HG02973 (cell line): ENCODE data around the gene RUVBL2.

ENCODE experiments used
- ATAC-seq: cut with Tn5 transposase; IDR thresholded peaks from one replicate; pipeline ENCODE4 v1.9.1; 2021; ENCODE audit warnings: moderate library complexity; ENCODE audit not compliant: unreplicated experiment

Gene RUVBL2

GRCh38 chr19:48987323-48987722 is 6.4 kb upstream of the RUVBL2 start:
- ATAC-seq = no peak

- no peak for ATAC-seq
Measured at GRCh38 chr19:48988286-48988685, 5.4 kb upstream of the RUVBL2 start.

DNA sequence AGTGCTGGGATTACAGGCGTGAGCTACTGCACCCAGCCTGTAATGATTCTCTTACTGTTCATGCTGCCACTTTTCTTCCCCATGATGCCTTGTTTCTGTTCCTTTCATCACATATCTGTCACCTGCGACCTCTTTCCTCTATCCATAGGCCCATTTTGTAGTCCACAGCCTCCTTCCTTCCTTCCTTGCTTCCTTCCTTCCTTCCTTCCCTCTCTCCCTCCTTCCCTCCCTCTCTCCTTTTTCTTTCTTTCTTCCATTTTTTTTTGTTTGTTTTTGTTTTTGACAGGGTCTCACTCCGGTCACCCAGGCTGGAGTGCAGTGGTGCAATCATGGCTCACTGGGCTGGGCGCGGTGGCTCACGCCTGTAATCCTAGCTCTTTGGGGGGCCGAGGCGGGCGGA is 4.8 kb upstream of the RUVBL2 start:
- ATAC-seq = no peak

DNA sequence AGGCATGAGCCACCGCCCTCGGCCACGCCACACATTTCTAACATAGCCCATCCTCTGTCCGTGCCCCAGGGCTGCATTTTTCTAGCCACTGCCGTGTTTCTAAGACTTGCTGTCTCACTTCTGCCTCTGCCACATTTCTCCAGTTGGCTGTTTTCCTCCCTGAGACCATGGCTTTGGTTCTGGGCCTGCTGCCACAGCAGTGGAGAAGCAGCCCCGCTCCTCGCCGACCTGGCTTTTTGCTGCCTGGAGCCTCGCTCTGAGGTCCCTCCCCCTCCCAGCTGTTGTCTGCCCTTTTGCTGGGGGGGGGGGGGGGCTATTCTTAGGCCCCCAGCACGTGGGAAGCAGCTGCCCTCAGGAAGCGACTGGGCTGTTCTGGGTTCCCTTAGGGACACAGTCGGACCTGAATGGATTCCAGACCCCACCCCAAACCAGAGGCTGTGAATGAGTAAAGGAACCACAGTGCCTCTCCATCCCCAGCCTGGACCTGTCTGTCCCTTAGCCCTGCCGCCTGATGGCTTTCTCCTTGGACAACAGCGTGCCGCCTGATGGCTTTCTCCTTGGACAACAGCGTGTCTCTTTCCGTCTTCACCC is 3.9 kb upstream of the RUVBL2 start:
- ATAC-seq = no peak

- ATAC-seq = no peak
Measured at GRCh38 chr19:48990400-48990799, 3.3 kb upstream of the RUVBL2 start.

DNA sequence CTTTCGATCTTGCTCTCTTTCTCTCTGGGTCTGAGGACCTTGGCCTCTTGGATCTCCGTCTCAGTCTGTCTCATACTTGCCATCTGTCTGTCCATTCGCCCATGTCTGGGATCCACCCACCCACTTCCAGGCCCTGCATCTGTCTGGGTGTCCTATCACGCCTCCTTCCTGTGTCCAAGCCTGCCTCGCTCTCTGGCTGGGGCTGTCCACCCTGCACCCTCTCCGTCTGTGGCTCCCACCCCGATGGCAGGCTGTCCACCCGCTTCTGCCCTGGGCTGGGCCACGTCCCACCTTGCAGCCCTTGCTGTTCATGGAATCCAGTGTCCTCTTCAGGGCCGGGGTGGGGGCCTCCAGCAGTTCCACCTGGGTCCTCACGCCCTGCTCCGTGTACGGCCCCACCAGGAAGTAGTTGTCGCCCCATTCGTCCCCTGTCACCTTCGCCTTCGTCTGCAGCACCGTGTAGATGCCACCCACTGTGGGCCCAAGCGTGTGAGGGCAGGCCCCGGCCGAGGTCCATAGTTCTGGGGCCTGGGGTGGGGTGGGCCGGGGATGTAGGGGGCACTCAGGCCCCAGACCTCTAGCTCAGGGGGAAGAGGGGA is 2.6 kb upstream of the RUVBL2 start:
- ATAC-seq = no peak

- no peak for ATAC-seq
Measured at GRCh38 chr19:48991873-48992580, 1.7 kb upstream of the RUVBL2 start.

DNA sequence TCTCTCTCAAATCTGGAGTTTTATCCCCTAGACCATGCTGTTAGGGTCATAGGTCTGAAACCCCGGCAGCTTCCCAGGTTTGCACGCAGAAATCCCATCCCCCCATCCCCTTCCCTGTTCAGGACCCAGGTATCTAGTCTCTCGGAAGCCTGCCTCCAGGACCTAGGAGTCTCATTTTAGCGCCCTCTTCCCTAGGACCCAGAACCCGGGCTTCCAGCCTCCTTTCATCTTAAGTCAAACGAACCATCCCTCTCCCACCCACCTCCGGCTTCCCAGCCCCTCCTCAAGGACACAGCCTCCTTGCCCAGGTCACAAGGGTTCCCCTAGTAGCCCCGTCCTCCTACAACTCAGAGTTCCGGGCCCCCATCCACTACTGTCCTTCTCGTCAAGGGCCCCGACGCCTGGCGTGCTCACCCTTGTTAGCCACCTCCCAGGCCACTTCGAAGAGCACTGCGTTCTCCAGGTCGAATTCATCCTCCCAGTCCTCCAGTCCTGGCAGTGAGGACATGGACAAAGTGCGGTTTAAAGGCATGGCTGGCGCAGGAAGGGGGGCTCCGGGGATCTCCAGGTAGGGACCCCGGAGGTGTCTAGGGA is 1.0 kb upstream of the RUVBL2 start:
- ATAC-seq = no peak

DNA sequence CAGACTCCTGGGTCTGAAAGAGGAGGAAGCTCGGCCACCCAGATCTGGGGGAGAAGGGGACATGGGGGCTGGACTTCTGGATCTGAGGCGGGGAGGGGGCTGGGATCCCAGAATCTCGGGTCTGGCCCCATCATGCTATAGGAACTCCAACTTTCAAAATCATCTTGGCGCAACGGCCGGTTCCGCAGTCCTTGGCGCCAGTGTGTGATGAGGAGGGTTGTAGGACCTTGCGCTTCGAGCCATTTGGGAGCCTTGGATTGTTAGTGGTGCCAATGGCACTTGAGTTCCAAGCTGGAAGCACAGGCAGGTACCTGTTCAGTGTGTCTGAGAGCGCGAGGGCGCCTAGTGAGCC is 324 bp downstream of the RUVBL2 start:
- ATAC-seq = no peak

GRCh38 chr19:48997972-48998371 is 4.3 kb downstream of the RUVBL2 start:
- ATAC-seq = no peak

DNA sequence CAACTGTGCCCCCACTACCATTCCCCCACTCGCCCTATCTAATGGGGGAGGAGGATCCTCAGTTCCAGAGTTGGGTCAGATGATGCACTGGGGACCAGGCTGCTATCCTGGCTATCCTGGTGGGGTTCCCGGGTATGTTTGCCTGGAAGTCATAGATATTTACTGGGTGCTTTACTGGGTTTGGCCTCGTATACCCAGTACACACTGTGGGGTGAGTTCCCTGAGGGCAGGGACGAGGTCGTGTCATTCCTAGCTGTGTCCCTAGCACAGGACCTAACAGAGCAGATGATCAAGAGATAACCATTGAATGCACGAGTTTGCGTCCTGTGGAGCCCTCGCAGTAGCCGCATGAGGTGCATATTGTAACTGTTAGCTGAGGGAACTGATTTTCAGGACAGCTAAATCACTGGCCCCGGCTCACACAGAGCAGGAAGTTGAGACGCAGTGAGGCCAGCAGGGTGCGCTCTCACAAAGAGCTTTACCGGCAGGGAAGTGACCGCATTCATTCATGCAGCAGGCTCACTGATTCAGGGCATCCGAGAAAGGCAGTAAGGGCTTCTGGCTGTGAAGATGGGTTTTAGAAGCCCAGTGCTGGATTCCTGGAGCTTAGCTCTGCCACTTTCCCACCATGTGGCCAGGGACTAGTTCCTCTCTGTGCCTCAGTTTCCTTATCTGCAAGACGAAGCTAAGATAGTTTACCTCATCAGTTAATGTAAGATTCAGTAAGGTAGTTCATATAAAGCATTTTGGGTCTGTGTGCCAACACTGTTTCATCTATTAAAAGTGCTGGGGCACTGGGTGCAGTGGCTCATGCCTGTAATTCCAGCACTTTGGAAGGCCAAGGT is 6.0 kb downstream of the RUVBL2 start:
- ATAC-seq = no peak

- ATAC-seq = no peak
Measured at GRCh38 chr19:49004133-49004532, 10.4 kb downstream of the RUVBL2 start.

GRCh38 chr19:49004964-49005614 is 11.4 kb downstream of the RUVBL2 start:
- ATAC-seq = no peak

DNA sequence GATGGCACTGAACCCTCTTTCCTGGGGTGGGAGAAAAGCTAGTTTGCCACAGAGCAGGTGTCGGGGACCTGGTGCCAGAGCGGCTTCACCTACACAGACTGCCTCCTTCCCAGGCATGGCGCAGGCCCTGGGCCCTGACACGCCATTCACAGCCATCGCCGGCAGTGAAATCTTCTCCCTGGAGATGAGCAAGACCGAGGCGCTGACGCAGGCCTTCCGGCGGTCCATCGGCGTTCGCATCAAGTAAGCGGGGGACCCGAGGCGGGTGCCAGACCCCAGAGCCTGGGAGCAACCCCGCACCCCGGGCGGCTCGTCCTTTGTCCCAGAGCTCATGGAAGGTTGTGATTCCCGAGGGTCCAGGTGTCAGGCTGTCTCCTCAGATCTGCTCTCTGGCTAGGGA is 13.2 kb downstream of the RUVBL2 start:
- ATAC-seq = no peak

- ATAC-seq = no peak
Measured at GRCh38 chr19:49009828-49010227, 16.1 kb downstream of the RUVBL2 start.

GRCh38 chr19:49010453-49010852 is 16.8 kb downstream of the RUVBL2 start:
- ATAC-seq = no peak

- no peak for ATAC-seq
Measured at GRCh38 chr19:49011194-49011593, 17.5 kb downstream of the RUVBL2 start.

- ATAC-seq = no peak
Measured at GRCh38 chr19:49014123-49014869, 20.6 kb downstream of the RUVBL2 start.

DNA sequence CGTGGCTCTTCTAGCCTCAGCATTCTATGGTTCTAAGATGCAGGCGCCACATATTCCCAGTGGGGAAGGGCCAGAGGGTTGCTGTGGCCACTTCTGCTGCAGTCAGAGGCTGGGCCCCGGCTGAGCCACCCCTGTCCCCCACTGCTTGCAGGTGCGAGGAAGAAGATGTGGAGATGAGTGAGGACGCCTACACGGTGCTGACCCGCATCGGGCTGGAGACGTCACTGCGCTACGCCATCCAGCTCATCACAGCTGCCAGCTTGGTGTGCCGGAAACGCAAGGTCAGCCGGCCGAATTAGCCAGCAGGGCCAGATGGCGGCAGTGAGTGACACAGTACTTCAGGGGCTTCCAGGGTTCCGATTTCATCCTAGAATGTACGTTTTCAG is 21.2 kb downstream of the RUVBL2 start:
- no peak for ATAC-seq
